Tibial nerve (tissue), 4 donors: ENCODE results near the gene EXOC3L2. TPM values are rescaled to one million over a fixed set of nuclear protein-coding genes. Genes with fewer than 3 reads are reported as not detected.

Experiments used
- DNase-seq, 2 donors: peaks; one replicate each; pipeline ENCODE4 v3.0.0-alpha.2; 2019; ENCODE audit warnings: low spot score in 2 of 2
- H3K27ac ChIP-seq, 4 donors: fragments of 200-600 bp; sonication (generic) in 3 of 4; one replicate each; pipeline ENCODE4 v1.5.1; 2017 to 2019; ENCODE audit warnings: mild to moderate bottlenecking in 1 of 4
- H3K27me3 ChIP-seq, 2 donors: fragments of 200-600 bp; sonication (generic) in 1 of 2; one replicate each; pipeline versions ENCODE4 v1.5.1 to v1.6.0; 2017 to 2019
- H3K36me3 ChIP-seq, 3 donors: fragments of 200-600 bp; sonication (generic); one replicate each; pipeline ENCODE4 v1.5.1; 2018 to 2019
- H3K4me1 ChIP-seq, 4 donors: fragments of 200-600 bp; sonication (generic) in 3 of 4; one replicate each; pipeline ENCODE4 v1.5.1; 2017 to 2019
- H3K4me3 ChIP-seq, 4 donors: fragments of 200-600 bp; sonication (generic) in 3 of 4; one replicate each; pipeline ENCODE4 v1.5.1; 2017 to 2019; ENCODE audit warnings: mild to moderate bottlenecking in 1 of 4, moderate library complexity in 1 of 4
- H3K9me3 ChIP-seq, 4 donors: fragments of 200-600 bp; sonication (generic) in 3 of 4; one replicate each; pipeline ENCODE4 v1.5.1; 2017 to 2019
- CTCF ChIP-seq, 5 experiments: fragments of 200-600 bp in 3 of 5; fragments of 450-650 bp in 2 of 5; sonication (generic) in 3 of 5; IDR thresholded peaks; one replicate each; pipeline ENCODE4 v1.5.1; 2016 to 2019; ENCODE audit warnings: antibody characterized with exemption in 5 of 5, mild to moderate bottlenecking in 3 of 5, moderate library complexity in 2 of 5
- EP300 ChIP-seq, 2 donors: sonication (generic); formaldehyde crosslinking; IDR thresholded peaks; one replicate each; pipeline ENCODE4 v1.6.1; 2017; ENCODE audit warnings: antibody characterized with exemption in 2 of 2, mild to moderate bottlenecking in 1 of 2
- POLR2A ChIP-seq, 2 donors: fragments of 450-650 bp; IDR thresholded peaks; one replicate each; pipeline ENCODE4 v1.6.1; 2017; ENCODE audit warnings: antibody characterized with exemption in 2 of 2, mild to moderate bottlenecking in 2 of 2, moderate library complexity in 2 of 2
- WGBS, 2 donors: methylation state at CpG; one replicate each; pipeline ENCODE4 v1.1.5; 2018; 5-methylcytosine and 5-hydroxymethylcytosine counted together
- total RNA-seq, 4 donors: library from RNA; depleted of rRNA; stranded (reverse); fragments of >200 nt; gene quantifications; one replicate each; pipeline ENCODE4 v1.1.0, GENCODE V29; 2016

The EXOC3L2 gene
- total RNA-seq, 4 donors from 2014 or later = 0.63 to 3.7 (median 2.3) TPM

DNA sequence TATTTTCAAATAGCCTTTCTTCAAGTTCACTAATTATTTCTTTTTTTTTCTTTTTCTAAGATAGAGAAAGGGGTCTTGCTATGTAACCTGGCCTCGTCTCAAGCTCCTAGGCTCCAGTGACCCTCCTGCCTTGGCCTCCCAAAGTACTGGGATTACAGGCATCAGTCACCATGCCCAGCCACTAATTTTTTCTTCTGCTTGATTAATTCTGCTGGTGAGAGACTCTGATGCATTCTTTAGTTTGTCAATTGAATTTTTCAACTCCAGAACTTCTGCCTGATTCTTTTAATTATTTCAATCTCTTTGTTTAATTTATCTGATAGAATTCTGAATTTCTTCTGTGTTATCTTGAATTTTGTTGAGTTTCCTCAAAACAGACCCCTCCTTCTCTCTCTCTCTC lies 55.2 kb downstream of the EXOC3L2 start:
- TF ChIP-seq EP300 (IDR thresholded peaks at IDR 0.05) (no peak), POLR2A (IDR thresholded peaks at IDR 0.05) (no peak), CTCF (IDR thresholded peaks at IDR 0.05) (no peak)
- 81 to 89% methylated on average over 1 of the region's 1 CpG for WGBS, 2 donors
- no peak for DNase-seq
- H3K4me3 ChIP-seq = no peak overlapping the region
- H3K9me3 ChIP-seq = peaks cover 0 to 3% (median 0%) of the 10 kb centered on the region in 4 donors
- H3K4me1 ChIP-seq = no peaks in the 10 kb centered on the region
- H3K36me3 ChIP-seq = peaks cover 0 to 16% (median 0%) of the 10 kb centered on the region in 3 donors
- H3K27me3 ChIP-seq = no peaks in the 10 kb centered on the region
- H3K27ac ChIP-seq = no peak overlapping the region

- peak in 2 of 5 experiments; percentile 28 to 44 for TF ChIP-seq CTCF (IDR thresholded peaks at IDR 0.05)
- no peak for TF ChIP-seq EP300 (IDR thresholded peaks at IDR 0.05)
- no peak for TF ChIP-seq POLR2A (IDR thresholded peaks at IDR 0.05)
- DNase-seq = no peak
- no peaks in the 10 kb centered on the region for H3K27me3 ChIP-seq
- peaks cover 0 to 21% (median 0%) of the 10 kb centered on the region in 3 donors for H3K36me3 ChIP-seq
- H3K4me3 ChIP-seq = no peak overlapping the region
- 41 to 43% methylated on average over 12 of the region's 12 CpGs for WGBS, 2 donors
- peaks cover 0 to 4% (median 0%) of the 10 kb centered on the region in 4 donors for H3K4me1 ChIP-seq
- peaks cover 0 to 3% (median 0%) of the 10 kb centered on the region in 4 donors for H3K9me3 ChIP-seq
- H3K27ac ChIP-seq = no peak overlapping the region
These were observed 57.6 kb downstream of the EXOC3L2 start for GRCh38 chr19:45187421-45188100.

- Histone ChIP-seq H3K36me3 (peaks cover 0 to 29% (median 0%) of the 10 kb centered on the region in 3 donors), H3K27me3 (no peaks in the 10 kb centered on the region), H3K9me3 (peaks cover 0 to 3% (median 0%) of the 10 kb centered on the region in 4 donors), H3K4me3 (no peak overlapping the region), H3K4me1 (peaks cover 0 to 4% (median 0%) of the 10 kb centered on the region in 4 donors), H3K27ac (no peak overlapping the region)
- no peak for DNase-seq
- TF ChIP-seq POLR2A (IDR thresholded peaks at IDR 0.05) (no peak), CTCF (IDR thresholded peaks at IDR 0.05) (no peak), EP300 (IDR thresholded peaks at IDR 0.05) (no peak)
- WGBS, 2 donors = 89 to 91% methylated on average over 12 of the region's 12 CpGs
These were observed 58.5 kb downstream of the EXOC3L2 start for GRCh38 chr19:45186509-45187334.

GRCh38 chr19:45184115-45184514 lies 61.1 kb downstream of the EXOC3L2 start:
- Histone ChIP-seq H3K36me3 (peaks cover 0 to 28% (median 0%) of the 10 kb centered on the region in 3 donors), H3K27me3 (no peaks in the 10 kb centered on the region)
- WGBS, 2 donors = 89 to 91% methylated on average over 5 of the region's 5 CpGs

More at GRCh38 chr19:45184115-45184514, 61.1 kb downstream of the EXOC3L2 start:
- no peak for DNase-seq
- no peak overlapping the region for H3K4me3 ChIP-seq
- H3K4me1 ChIP-seq = peaks cover 0 to 28% (median 15%) of the 10 kb centered on the region in 4 donors
- H3K9me3 ChIP-seq = no peaks in the 10 kb centered on the region
- no peak overlapping the region for H3K27ac ChIP-seq
- TF ChIP-seq POLR2A (IDR thresholded peaks at IDR 0.05) (no peak), EP300 (IDR thresholded peaks at IDR 0.05) (no peak), CTCF (IDR thresholded peaks at IDR 0.05) (no peak)
